Suprapubic skin (tissue), 4 donors: Measurements from ENCODE around the gene SZT2.

Experiments
- EP300 ChIP-seq: sonication (generic); formaldehyde crosslinking; IDR thresholded peaks from one replicate; pipeline ENCODE4 v1.6.1; 2017; ENCODE audit warnings: antibody characterized with exemption
- POLR2A ChIP-seq, 2 donors: fragments of 450-650 bp; IDR thresholded peaks; one replicate each; pipeline ENCODE4 v1.6.1; 2017; ENCODE audit warnings: antibody characterized with exemption in 2 of 2, mild to moderate bottlenecking in 2 of 2, moderate library complexity in 2 of 2
- POLR2AphosphoS5 ChIP-seq, 3 donors: sonication (generic); formaldehyde crosslinking; IDR thresholded peaks; one replicate each; pipeline ENCODE4 v1.6.1; 2017; ENCODE audit warnings: antibody characterized with exemption in 3 of 3
- TF ChIP-seq, protein P1 (sequence below), 2 donors: fragments of 200-600 bp in 1 of 2; fragments of 450-650 bp in 1 of 2; sonication (generic) in 1 of 2; IDR thresholded peaks; one replicate each; pipeline ENCODE4 v1.5.1; 2016 to 2019; ENCODE audit warnings: antibody characterized with exemption in 2 of 2, mild to moderate bottlenecking in 1 of 2, moderate library complexity in 1 of 2

DNA sequence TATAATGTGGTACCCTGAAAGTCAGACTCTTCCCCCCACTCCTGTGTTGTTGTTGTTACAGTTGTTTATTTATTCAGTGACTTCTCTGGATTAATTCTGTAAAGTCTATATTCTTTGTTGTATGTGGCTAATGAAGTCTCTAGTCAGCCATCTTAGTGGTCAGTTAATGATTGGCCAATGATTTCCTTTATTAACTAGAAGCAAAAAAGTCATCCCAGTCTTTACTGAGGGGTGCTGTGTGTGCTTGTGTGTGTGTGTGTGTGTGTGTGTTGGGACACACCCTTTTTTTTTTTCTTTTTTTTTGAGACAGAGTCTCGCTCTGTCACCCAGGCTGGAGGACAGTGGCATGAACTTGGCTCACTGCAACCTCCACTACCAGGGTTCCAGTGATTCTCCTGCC lies 101.4 kb downstream of the SZT2 start:
- TF ChIP-seq, protein P1, sequence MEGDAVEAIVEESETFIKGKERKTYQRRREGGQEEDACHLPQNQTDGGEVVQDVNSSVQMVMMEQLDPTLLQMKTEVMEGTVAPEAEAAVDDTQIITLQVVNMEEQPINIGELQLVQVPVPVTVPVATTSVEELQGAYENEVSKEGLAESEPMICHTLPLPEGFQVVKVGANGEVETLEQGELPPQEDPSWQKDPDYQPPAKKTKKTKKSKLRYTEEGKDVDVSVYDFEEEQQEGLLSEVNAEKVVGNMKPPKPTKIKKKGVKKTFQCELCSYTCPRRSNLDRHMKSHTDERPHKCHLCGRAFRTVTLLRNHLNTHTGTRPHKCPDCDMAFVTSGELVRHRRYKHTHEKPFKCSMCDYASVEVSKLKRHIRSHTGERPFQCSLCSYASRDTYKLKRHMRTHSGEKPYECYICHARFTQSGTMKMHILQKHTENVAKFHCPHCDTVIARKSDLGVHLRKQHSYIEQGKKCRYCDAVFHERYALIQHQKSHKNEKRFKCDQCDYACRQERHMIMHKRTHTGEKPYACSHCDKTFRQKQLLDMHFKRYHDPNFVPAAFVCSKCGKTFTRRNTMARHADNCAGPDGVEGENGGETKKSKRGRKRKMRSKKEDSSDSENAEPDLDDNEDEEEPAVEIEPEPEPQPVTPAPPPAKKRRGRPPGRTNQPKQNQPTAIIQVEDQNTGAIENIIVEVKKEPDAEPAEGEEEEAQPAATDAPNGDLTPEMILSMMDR (IDR thresholded peaks at IDR 0.05) = no peak
- TF ChIP-seq POLR2AphosphoS5 (IDR thresholded peaks at IDR 0.05) (no peak), POLR2A (IDR thresholded peaks at IDR 0.05) (no peak), EP300 (no peak)
